DMS114 treated with DMSO at 0.1 percent for 48 hours (cell line): Measurements from ENCODE around the gene ODAD4.

Experiments used
- DNase-seq: peaks from one replicate; lab custom pipeline; 2025; ENCODE audit not compliant: unreplicated experiment; lab: John Stamatoyannopoulos, UW

ODAD4 gene, protein sequence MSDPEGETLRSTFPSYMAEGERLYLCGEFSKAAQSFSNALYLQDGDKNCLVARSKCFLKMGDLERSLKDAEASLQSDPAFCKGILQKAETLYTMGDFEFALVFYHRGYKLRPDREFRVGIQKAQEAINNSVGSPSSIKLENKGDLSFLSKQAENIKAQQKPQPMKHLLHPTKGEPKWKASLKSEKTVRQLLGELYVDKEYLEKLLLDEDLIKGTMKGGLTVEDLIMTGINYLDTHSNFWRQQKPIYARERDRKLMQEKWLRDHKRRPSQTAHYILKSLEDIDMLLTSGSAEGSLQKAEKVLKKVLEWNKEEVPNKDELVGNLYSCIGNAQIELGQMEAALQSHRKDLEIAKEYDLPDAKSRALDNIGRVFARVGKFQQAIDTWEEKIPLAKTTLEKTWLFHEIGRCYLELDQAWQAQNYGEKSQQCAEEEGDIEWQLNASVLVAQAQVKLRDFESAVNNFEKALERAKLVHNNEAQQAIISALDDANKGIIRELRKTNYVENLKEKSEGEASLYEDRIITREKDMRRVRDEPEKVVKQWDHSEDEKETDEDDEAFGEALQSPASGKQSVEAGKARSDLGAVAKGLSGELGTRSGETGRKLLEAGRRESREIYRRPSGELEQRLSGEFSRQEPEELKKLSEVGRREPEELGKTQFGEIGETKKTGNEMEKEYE

DNA sequence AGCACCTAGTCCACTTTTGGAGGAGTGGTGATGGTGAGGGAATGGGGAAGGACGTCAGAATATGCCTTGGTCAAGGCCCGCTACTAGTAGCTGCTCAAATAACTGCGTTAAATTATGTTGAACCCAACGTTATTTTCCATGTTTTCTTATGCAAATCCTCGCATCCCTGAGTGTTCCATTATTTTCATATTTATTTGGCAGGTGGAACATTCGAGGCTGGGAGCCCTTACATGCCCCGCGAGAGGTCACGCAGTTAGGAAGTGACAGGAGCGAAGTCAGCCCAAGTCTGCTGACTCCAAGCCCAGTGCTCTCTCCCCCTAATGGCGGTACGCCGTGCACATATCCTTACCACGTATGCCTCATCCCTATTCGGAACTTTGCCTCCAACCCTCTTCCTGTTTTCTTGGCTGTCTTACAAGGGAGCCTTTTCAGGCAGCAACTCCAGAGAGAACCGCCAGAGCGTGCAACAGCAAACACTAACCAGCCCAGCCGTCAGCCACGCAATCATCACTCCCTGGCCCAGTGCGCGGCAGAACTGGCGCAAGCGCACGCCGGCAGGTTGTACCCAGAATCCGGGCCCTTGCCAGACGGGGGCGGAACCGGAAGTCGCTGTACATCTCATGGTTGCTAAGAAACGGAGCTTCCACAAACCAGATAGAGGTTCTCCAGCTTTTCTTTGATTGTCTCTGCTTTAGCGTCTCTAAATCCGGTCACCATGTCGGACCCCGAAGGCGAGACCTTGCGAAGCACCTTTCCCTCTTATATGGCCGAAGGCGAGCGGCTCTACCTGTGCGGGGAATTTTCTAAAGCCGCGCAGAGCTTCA is at the start of gene ODAD4:
Gene ODAD4, plus strand, starts transcription at position 609 of the 824 bp plus-strand sequence. Its CDS starts 107 bp downstream, at position 716.
- DNase-seq, result peak; percentile 90

DNA sequence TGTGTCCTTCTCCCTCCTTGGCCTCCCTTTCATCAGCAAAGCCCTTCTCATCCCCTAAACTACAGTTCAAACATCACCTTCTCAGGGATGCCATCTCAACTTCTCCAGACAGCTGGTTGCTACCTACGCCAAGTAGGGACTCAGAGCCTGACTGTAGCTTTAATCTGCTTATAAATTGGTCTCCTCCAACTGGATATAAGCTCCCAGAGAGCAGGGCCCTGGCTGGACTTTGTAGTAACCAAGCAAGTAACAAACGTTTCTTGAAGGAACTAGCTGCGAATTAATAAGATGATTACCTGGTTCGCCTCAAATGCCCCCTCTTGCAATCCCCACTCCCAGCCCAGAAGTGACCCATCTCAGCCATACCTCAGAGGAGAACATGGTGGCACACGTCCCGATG is 47.7 kb upstream of the ODAD4 start:
- no peak for DNase-seq

DNA sequence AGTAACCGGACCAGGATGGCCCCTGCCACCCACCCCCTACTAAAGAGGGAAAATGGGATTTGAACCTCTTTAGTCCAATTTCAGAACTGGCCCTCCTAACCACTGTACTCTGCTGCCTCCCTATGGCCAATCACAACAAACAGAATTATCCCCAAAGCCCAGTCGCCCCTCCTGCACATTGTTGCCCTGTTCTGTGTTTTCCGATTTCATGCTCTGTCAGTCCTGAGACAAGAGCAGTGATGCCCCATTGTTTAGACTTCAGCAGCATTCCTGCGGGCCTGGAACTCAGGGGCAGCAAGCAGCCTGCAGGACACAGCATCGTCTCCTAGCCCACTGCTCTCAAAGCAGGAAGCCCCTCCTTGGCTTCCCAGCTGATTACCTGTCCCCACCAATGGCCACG is 44.7 kb upstream of the ODAD4 start:
- DNase-seq, result peak; percentile 19

DNA sequence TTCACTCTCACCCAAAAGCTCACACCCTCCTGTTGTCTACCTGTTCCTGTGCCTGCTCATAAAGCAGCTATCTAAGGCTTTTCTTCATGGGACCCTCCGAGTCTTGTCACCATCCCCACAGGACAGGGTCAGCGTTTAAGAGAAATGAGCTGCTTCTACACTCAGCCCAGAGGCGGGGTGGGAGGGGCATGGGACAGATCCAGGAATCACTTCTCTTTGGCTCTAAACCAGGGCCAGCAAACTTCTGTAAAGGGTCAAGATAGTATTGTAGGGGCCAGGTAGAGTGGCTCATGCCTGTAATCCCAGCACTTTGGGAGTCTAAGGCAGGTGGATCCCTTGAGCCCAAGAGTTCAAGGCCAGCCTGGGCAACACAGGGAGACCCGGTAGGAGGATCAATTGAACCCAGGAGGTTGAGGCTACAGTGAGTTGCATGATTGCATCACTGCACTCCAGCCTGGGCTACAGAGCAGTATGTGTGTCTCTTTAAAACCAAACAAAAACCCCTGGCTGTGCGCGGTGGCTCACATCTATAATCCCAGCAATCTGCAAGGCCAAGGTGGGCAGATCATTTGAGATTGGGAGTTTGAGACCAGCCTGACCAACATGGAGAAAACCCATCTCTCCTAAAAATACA is 42.0 kb upstream of the ODAD4 start:
- DNase-seq, result no peak

DNA sequence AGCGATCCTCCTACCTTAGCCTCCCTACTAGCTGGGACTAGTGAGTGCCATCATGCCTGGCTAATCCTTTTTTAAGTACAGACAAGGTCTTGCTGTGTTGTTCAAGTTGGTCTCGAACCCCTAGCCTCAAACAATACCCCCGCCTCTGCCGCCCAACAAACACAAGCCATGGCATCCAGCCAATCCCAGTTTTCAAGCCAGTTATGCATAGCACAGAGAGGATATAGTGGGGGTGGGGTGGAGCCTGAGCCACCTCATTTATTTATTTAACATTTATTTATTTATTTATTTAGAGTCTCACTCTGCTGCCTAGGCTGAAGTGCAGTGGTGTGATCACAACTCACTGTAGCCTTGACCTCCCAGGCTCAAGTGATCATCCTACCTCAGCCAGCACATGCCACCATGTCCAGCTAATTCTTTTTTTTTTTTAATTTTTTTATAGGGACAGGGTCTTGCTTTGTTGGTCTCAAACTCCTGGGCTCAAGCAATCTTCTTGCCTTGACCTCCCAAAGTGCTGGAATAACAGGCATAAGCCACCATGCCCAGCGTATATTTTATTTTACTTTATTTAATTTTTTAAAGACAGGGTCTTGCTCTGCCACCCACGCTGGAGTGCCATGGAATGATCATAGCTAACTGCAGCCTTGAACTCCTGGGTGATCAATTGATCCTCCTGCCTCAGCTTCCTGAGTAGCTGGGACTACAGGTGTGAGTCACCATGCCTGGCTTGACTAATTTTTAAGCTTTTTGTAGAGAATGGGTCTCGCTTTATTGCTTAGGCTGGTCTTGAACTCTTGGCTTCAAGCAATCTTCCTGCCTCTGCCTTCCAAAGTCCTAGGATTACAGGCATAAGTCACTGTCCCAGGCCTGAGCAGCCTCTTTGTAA is 39.0 kb upstream of the ODAD4 start:
- no peak for DNase-seq

DNA sequence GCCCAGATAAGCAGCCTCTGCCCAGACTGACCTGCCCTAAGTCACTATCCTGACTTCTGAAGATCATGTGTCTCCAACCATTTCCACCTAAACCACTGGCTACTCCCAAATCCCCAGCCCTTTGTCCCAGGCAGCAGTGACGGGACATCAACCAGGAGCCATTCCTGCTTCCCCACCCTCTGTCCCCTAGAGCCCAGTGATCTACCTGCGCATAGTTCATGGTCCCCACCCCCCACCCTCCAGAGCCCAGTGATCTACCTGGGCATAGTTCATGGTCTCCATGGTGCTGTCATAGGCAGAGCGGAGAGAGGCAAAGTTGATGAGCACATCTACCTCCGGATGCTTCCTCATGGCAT is 38.4 kb upstream of the ODAD4 start:
- DNase-seq, result no peak

DNA sequence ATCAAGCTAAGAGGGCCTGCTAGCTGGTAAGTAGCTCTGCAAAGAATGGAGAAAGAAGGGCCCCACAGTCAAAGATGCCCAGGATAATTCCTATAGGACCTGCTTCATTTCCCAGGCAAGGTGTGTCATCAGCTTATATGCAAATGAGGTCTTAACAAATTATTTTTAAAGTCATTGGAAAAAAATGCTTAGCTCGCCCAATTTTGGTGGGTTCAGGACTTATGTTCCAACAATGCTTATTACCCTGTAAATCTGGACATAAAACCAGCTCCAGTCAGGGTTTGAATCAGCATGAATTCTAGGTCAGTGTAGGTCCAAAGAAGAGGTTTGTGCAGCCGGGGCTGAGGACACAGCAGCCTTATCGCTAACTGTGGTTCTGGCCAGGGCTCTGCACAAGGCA is 37.0 kb upstream of the ODAD4 start:
- DNase-seq, result no peak

DNA sequence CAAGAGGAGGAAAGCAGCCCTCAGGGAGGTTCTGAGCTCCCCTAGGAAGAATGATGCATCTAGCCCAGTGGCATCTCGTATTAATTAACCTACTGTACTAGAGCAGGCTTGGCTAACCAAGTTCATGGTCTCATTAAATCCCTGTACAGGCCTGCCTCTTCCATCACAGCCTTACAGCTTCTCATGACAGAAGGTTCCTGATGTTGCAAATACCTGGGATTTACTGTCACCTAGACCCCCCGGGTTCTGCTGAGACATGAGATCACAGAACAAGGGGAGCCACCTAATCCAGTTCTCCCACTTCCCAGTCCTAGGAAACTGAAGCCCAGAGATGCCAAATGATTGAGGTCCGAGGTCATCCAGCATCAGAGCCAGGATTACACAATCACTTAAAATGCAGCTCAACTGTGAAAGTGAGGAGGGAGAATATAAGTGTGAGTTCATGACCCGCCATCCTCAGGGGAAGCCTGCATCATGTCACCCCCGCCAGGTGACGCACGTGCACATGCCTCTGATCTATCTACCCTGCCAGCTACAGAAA is 35.6 kb upstream of the ODAD4 start:
- no peak for DNase-seq

DNA sequence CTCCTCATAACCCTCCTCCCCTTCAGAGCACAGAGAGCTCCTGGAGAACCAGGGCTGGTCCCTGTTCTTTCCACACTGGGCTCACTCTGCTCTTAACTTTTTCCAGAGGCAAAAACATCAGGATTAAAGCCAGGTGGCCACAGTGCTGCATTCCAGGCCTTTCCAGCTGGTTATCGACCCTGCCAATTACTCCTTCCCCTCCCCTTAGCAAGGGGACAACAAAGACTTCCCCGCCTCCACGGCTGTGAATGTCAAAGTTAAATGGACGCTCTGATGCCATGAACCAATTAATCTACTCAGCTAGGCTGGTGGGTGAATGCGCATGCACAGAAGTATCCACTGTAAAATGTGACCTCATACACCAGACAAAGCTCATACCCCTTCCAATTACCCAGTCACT is 34.8 kb upstream of the ODAD4 start:
- DNase-seq, result no peak

DNA sequence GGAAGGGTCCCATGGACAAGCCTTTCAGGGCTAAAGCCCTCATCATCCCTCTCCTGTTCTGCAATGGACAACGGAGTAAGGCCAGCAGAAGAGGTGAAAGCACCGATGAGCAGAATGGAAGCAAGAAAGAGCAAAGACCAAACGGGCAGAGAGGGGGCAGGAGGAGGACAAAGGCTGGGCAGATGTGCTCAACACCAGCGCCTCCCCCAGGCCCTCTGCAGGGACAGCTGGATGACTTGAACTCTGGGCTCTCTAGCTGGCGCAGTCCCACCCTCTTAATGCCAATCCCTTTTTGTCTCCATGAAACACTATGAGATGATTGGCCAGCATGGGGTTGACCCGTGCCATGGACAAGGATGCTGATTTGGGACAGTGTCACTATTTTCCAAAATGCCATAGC is 33.7 kb upstream of the ODAD4 start:
- no peak for DNase-seq

DNA sequence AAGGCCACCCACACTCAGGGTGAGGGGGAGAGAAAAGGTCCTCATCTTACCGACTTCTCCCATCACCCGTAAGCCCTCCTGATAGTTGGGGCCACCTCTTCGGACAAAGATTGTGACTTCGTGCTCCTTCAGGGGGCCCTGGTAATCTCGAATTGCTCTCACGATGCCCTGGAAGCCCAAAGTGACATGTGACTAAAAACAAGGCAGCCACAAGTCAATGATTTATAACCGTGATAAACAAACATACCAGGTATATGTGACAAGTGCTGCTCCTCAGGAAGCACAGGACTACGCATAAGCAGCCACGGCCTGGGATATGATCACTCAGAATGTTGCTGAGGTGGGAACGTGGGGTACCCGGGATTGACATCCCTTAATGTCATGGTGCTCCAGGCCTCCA is 28.8 kb upstream of the ODAD4 start:
- DNase-seq, result no peak

DNA sequence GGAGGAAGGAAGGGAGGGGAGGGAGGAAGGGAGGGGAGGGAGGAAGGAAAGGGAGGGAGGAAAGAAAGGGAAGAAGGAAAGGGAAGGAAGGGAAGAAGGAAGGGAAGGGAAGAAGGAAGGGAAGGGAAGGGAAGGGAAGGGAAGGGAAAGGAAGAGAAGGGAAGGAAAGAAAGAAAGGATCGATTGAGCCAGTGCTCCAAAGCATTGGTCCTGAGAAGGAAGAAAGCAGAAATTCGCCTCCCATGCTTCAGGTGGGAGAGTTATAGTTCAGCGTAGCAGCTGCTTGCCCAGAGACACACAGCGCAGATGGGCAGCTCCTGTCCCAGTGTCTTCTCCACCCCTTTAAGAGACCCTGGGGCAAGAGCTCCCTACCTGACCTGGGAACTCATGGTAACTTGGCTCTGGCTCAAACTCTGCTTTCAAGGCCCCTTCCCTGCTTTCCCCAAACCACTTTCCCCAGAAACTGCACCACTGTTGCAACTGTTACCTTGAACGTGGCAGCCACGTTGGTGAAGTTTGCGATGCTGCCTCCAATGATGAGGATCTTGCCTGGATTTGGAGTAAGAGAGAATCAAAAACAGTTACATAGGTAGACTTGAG is 26.1 kb upstream of the ODAD4 start:
- no peak for DNase-seq

DNA sequence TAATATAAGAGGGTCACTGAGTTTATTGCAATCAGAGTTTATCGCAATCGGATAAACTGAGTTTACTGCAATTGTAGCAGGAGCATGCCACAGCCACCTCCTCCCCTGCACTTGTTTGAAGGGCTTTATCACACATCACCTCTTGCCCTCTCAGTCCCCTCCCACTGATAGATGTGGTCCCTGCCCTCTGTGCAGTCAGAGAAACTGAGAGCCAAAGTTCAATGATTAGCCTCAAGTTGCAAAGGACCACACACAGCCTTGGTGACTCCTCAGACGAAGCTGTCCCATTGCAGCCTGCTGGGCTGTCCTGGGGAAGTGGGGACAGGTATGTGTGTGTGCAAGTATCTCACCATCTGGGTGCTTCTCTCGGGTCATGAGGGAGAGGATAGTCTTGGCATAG is 25.2 kb upstream of the ODAD4 start:
- DNase-seq, result no peak

DNA sequence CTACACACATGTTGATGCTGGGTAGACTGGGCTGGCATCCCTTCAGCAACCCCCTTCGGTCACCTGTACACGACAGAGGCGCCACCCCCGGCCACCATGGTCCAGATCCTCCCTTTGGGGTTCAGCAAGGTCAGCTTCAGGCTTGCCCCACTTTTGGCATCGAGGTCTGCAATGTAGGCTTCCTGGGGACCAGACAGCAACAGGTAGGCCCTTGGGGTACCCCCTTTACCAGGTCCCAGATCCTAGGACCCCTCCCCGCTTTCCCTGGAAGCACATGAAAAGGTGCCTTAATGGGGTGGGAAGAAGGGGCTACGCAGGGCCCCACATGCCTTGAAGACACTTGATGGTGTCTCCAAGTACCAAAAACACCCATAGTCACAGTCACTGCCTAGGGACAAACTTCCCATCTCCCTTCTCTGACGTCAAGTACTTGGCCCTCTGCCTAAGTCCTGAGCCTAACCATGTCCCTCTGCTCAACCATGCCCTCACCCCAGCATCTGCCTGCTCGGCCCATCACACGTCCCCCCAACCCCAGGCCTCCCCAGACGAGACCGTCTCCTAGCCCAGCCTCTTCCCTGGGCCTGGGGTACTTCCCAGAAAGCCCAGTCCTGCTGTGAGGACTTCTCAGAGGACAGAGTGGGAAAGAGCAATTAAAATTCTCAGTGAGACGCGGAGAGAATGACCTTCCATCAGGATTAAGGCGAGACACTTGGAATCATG is 23.8 kb upstream of the ODAD4 start:
- no peak for DNase-seq

DNA sequence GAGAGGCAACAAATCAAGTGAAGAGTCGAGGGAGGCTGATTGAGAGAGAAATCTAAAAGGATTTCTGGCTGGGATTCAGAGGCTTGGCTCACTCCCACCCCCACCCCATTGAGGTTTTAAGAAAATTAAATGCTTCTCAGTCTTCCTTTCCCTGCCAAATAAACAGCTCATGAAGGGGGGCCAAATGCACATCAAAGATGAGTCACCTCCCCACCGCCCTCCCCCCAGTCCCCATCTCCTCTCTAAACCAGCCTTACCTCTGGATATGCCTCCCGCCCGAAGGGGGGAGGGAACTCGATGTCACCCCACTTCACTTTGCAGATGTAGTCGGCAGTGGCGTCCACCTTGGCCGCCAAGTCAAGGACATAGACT is 23.2 kb upstream of the ODAD4 start:
- no peak for DNase-seq

DNA sequence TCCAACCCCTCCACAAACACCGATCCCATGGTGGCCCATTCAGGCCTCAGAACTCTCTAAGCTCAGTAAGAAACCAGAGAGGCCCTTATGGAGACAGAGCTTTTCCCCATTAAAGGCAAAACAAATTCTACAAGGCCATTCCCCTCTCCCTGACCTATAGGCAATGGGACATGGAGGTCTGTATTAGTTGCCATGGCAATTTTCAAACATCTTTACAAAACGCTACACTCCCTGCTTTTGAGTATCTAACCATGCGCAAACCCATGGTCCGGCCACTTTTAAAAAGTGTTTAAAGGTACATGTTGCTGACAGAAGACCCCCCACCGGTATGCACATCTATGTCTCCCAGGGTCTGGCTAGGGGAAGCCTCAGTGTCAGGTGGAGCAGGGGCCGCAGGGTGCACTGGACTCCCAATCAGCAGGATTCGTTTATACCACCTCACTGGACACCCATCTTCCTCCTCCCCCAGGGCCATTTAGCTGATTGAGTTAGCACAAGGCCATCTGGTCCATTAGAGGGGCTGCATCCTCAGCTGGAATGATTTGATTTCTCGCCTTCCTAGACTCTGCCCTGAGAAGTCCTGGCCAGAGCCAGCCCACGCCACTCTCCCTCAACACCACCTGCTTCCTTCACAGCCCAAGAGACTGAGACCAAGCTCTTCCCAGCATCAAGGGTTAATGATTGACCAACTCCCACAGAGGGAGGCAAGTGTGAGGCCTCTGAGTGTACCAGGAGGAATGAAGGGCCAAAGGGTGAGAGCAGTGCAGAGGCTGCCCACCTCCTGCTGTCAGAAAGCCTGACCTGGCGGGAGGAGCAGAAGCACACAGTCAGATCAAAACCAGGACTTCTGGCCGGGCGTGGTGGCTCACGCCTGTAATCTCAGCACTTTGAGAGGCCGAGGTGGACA is 22.5 kb upstream of the ODAD4 start:
- no peak for DNase-seq

DNA sequence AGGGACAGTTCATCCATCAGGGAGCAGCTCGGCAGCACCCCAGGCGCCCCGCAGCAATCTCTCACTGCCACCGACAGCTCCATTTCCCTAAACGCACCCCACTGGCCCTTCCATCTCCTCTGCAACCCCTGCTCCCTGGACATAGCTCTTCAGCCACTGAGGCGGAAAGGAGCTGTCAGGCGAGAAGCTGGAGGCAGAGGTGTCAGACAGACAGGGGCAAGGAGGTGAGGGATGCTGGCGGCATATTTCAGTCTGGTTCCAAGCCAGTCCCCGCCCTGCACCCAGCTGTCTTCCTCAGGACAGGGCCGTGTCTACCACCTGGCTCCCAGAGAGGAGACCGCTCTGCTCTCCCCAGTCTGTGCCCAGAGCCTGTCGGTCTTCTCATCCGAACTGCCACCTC is 21.3 kb upstream of the ODAD4 start:
- DNase-seq, result no peak

DNA sequence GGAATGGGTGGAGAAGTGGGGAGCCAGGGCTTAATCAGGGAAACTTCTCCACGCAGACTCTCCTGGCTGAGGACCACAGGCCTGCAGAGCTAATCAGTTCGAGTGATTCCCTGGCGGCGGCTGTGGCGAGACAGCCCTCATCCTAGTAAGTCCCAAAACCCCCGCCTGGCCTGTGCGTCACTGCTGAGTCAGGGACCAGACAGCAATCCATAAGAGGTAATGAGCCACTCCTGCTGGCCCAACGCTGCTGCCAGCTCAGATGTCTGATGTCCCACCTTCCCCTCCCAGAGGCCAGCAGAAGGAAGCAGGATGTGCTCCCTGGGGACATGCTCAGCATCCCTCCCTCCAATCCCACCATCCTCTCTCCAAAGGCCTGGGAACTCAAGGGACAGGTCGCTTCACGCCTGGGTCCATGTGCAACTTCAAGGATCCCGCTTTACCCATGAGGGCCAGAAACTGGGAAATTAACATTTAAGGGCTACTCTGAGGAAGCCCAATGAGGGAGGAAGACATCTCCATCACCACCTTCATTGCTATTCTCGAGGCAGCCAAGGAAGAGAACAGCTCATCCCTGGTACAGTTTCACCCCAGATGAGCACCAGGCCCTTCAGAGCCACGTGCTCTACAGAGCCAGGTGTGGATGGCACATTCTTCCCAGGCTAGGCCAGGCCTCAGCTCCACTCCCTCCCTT is 19.6 kb upstream of the ODAD4 start:
- no peak for DNase-seq
